Measurements from ENCODE around the gene RSAD2.

- TF ChIP-seq, protein P1, sequence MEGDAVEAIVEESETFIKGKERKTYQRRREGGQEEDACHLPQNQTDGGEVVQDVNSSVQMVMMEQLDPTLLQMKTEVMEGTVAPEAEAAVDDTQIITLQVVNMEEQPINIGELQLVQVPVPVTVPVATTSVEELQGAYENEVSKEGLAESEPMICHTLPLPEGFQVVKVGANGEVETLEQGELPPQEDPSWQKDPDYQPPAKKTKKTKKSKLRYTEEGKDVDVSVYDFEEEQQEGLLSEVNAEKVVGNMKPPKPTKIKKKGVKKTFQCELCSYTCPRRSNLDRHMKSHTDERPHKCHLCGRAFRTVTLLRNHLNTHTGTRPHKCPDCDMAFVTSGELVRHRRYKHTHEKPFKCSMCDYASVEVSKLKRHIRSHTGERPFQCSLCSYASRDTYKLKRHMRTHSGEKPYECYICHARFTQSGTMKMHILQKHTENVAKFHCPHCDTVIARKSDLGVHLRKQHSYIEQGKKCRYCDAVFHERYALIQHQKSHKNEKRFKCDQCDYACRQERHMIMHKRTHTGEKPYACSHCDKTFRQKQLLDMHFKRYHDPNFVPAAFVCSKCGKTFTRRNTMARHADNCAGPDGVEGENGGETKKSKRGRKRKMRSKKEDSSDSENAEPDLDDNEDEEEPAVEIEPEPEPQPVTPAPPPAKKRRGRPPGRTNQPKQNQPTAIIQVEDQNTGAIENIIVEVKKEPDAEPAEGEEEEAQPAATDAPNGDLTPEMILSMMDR (IDR thresholded peaks at IDR 0.05), result peak in 5 of 6 experiments; percentile 22 to 61 (median 48)
- TF ChIP-seq POLR2AphosphoS5 (IDR thresholded peaks at IDR 0.05), result no peak
These were observed 49.3 kb upstream of the RSAD2 start for GRCh38 chr2:6828299-6828584.
